Measurements from ENCODE around the gene CLIP1. TPM values are rescaled to one million over a fixed set of nuclear protein-coding genes. Genes with fewer than 3 reads are reported as not detected.

Gene CLIP1
- total and polyA plus RNA-seq, 2 of the 13 experiments (the other 11 are each of a cell fraction or from before 2014, with no cell fraction given), result 28.9 to 43.7 TPM

DNA sequence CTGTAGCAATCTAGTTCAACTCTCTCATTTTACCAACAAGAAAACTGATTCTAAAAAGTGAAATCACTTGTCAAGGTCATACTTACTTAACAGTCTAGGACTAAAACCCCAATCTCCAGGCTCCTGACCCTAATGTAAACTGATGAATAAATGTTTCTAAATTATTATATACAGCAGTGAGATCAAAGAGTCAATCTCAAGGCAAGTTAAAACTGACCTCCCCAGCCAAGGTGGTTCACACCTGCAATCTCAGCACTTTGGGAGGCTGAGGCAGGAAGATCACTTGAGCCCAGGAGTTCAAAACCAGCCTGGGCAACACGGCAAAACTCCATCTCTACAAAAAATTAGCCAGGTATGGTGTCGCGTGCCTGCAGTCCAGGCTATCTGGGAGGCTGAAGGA, 15.3 kb downstream of the CLIP1 start:
- no peak overlapping the region for H2AFZ ChIP-seq (ENCODE audit: low read length)
- ATAC-seq (no peak), FAIRE-seq (peak; percentile 42), DNase-seq (ENCODE audit: low spot score) (no peak)
- H3K36me3 ChIP-seq (replicated peaks in 1 of 2; ENCODE audit: control insufficient read depth in 1 of 2, insufficient read depth in 2 of 2, low read length in 2 of 2), result no peaks in the 10 kb centered on the region; a peak in 1 of 5 replicates
- in situ Hi-C loops (cut with HindIII; ENCODE audit: extremely low pct_ligation_motif_present, low pct_unique_long_range_greater_than_20kb) (no loop called here), intact Hi-C loops (cut with micrococcal nuclease; ENCODE audit: unreplicated experiment) (no loop called here)
- TF ChIP-seq PAXIP1 (CRISPR knock-in tag; conservative IDR thresholded peaks at IDR 0.05) (0 out of 2 replicates have a peak, but pooled peaks have one; percentile 2), ZFY (CRISPR knock-in tag; IDR thresholded peaks at IDR 0.05) (0 out of 2 replicates have a peak, but pooled peaks have one; percentile 23), ZNF547 (CRISPR knock-in tag; IDR thresholded peaks at IDR 0.05) (no peak), KMT2B (CRISPR knock-in tag; IDR thresholded peaks at IDR 0.05) (no peak), ZNF263 (CRISPR knock-in tag; IDR thresholded peaks at IDR 0.05) (no peak)
- TF ChIP-seq, protein P1, sequence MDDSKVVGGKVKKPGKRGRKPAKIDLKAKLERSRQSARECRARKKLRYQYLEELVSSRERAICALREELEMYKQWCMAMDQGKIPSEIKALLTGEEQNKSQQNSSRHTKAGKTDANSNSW (CRISPR knock-in tag; IDR thresholded peaks at IDR 0.05; ENCODE audit: borderline replicate concordance), result no peak
- peaks cover 15% of the 10 kb centered on the region for H3K79me2 ChIP-seq (ENCODE audit: insufficient read depth, low read length)
- H3K9me3 ChIP-seq (ENCODE audit: low read length), result no peaks in the 10 kb centered on the region
- peak overlapping the region; percentile 70 for H3K4me2 ChIP-seq (ENCODE audit: low read depth, low read length)
- peak overlapping the region; percentile 64 for H3K9ac ChIP-seq (ENCODE audit: insufficient read depth, low read depth, low read length)
- peak overlapping the region; percentile 79 for H3K27ac ChIP-seq (ENCODE audit: extremely low read length, insufficient read depth, low read length)
- H3K4me1 ChIP-seq (ENCODE audit: insufficient read depth, low read length), result peaks cover 34% of the 10 kb centered on the region
- CTCF ChIA-PET (ENCODE audit: low intra/inter-chr PET ratio, low total read pairs), result no interaction called here
- no TSS peak for BruUV-seq (replicated peaks)
- 31% methylated on average over 2 of the region's 3 CpGs for WGBS (ENCODE audit: low lambda C conversion rate)
- H3K27me3 ChIP-seq (ENCODE audit: control insufficient read depth in 1 of 2, insufficient read depth in 2 of 2, low read length in 2 of 2), result no peaks in the 10 kb centered on the region
- no peaks in the 10 kb centered on the region for H4K20me1 ChIP-seq (ENCODE audit: insufficient read depth, low read length)
- POLR2A ChIA-PET, result interaction anchor here (1.3 to 3.5 kb wide), 8 partner anchors 9 to 181 kb away, joined by 3 to 98 read pairs (median 11); partner anchors contain the start of genes CLIP1, DIABLO, KNTC1 and RSRC2
- H3K4me3 ChIP-seq (replicated peaks in 1 of 3; ENCODE audit: insufficient read depth in 1 of 3, low read depth in 2 of 3, low read length in 3 of 3), result peak overlapping the region in 2 of 3 experiments; percentile 37 to 38; a peak in 1 of 6 replicates
